Tibial nerve (tissue), 4 donors: Measurements from ENCODE around the gene DENND5B. TPM values are rescaled to one million over a fixed set of nuclear protein-coding genes. Genes with fewer than 3 reads are reported as not detected.

Source experiments
- DNase-seq, 2 donors: peaks; one replicate each; pipeline ENCODE4 v3.0.0-alpha.2; 2019; ENCODE audit warnings: low spot score in 2 of 2
- H3K27ac ChIP-seq, 4 donors: fragments of 200-600 bp; sonication (generic) in 3 of 4; one replicate each; pipeline ENCODE4 v1.5.1; 2017 to 2019; ENCODE audit warnings: mild to moderate bottlenecking in 1 of 4
- H3K27me3 ChIP-seq, 2 donors: fragments of 200-600 bp; sonication (generic) in 1 of 2; one replicate each; pipeline versions ENCODE4 v1.5.1 to v1.6.0; 2017 to 2019
- H3K36me3 ChIP-seq, 3 donors: fragments of 200-600 bp; sonication (generic); one replicate each; pipeline ENCODE4 v1.5.1; 2018 to 2019
- H3K4me1 ChIP-seq, 4 donors: fragments of 200-600 bp; sonication (generic) in 3 of 4; one replicate each; pipeline ENCODE4 v1.5.1; 2017 to 2019
- H3K4me3 ChIP-seq, 4 donors: fragments of 200-600 bp; sonication (generic) in 3 of 4; one replicate each; pipeline ENCODE4 v1.5.1; 2017 to 2019; ENCODE audit warnings: mild to moderate bottlenecking in 1 of 4, moderate library complexity in 1 of 4
- H3K9me3 ChIP-seq, 4 donors: fragments of 200-600 bp; sonication (generic) in 3 of 4; one replicate each; pipeline ENCODE4 v1.5.1; 2017 to 2019
- EP300 ChIP-seq, 2 donors: sonication (generic); formaldehyde crosslinking; IDR thresholded peaks; one replicate each; pipeline ENCODE4 v1.6.1; 2017; ENCODE audit warnings: antibody characterized with exemption in 2 of 2, mild to moderate bottlenecking in 1 of 2
- POLR2A ChIP-seq, 2 donors: fragments of 450-650 bp; IDR thresholded peaks; one replicate each; pipeline ENCODE4 v1.6.1; 2017; ENCODE audit warnings: antibody characterized with exemption in 2 of 2, mild to moderate bottlenecking in 2 of 2, moderate library complexity in 2 of 2
- WGBS, 2 donors: methylation state at CpG; one replicate each; pipeline ENCODE4 v1.1.5; 2018; 5-methylcytosine and 5-hydroxymethylcytosine counted together
- small RNA-seq: library from RNA; depleted of rRNA; stranded (forward); fragments of <200 nt; gene quantifications from one replicate; pipeline ENCODE3, GENCODE V24; 2016
- total RNA-seq, 4 donors: library from RNA; depleted of rRNA; stranded (reverse); fragments of >200 nt; gene quantifications; one replicate each; pipeline ENCODE4 v1.1.0, GENCODE V29; 2016
- TF ChIP-seq, protein P1 (sequence below), 5 experiments: fragments of 200-600 bp in 3 of 5; fragments of 450-650 bp in 2 of 5; sonication (generic) in 3 of 5; IDR thresholded peaks; one replicate each; pipeline ENCODE4 v1.5.1; 2016 to 2019; ENCODE audit warnings: antibody characterized with exemption in 5 of 5, mild to moderate bottlenecking in 3 of 5, moderate library complexity in 2 of 5

The DENND5B gene
- total RNA-seq, 4 donors from 2014 or later, result 22.6 to 55.7 (median 42.8) TPM

DNA sequence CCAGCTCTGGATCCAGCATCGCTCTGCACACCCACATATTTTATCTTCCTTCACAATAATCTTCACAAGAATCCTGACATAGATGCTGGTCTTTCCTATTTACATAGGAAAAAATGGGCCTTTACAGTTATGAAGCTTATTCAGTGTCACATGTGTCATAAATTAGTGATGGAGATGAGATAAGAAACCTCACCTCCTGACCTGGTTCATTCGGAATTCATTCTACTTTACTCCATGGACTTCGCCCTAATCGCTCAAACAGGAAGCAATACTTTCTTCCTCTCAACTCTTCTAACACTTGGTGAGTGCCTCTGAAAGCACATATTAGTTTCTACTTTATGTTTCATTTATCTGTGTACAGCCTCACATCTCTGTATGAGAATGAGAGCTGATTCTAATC is 253.0 kb downstream of the DENND5B start:
- no peak for DNase-seq
- 68 to 72% methylated on average over 4 of the region's 4 CpGs for WGBS, 2 donors
- no peaks in the 10 kb centered on the region for H3K4me1 ChIP-seq
- no peaks in the 10 kb centered on the region for H3K27me3 ChIP-seq
- no peak overlapping the region for H3K27ac ChIP-seq
- no peaks in the 10 kb centered on the region for H3K9me3 ChIP-seq
- no peaks in the 10 kb centered on the region for H3K36me3 ChIP-seq
- TF ChIP-seq, protein P1, sequence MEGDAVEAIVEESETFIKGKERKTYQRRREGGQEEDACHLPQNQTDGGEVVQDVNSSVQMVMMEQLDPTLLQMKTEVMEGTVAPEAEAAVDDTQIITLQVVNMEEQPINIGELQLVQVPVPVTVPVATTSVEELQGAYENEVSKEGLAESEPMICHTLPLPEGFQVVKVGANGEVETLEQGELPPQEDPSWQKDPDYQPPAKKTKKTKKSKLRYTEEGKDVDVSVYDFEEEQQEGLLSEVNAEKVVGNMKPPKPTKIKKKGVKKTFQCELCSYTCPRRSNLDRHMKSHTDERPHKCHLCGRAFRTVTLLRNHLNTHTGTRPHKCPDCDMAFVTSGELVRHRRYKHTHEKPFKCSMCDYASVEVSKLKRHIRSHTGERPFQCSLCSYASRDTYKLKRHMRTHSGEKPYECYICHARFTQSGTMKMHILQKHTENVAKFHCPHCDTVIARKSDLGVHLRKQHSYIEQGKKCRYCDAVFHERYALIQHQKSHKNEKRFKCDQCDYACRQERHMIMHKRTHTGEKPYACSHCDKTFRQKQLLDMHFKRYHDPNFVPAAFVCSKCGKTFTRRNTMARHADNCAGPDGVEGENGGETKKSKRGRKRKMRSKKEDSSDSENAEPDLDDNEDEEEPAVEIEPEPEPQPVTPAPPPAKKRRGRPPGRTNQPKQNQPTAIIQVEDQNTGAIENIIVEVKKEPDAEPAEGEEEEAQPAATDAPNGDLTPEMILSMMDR (IDR thresholded peaks at IDR 0.05), result no peak
- TF ChIP-seq POLR2A (IDR thresholded peaks at IDR 0.05) (no peak), EP300 (IDR thresholded peaks at IDR 0.05) (no peak)
- H3K4me3 ChIP-seq, result no peak overlapping the region

Small RNA genes lying within 50 kb of the gene (small RNA-seq; reads per million reads assigned to genes)
- not detected for gene RF00019
- not detected for gene RF00026
- gene RNU5F-4P, result not detected
- gene RNU6-618P, result not detected
- gene RPL31P50, result not detected

Other genes starting within 250 kb of the DENND5B start
- gene ETFBKMT, start 68.6 kb upstream of the DENND5B start, total RNA-seq, result 1 to 10 TPM; 1.6 to 7.9 (median 2.9) TPM
- 10 to 100 TPM in 2 of 4 donors, 1 to 10 TPM in 2; 6.5 to 10.5 (median 9.4) TPM for gene AMN1, start 137.9 kb upstream of the DENND5B start, total RNA-seq